ENCODE results near the gene CACNA1C.

DNA sequence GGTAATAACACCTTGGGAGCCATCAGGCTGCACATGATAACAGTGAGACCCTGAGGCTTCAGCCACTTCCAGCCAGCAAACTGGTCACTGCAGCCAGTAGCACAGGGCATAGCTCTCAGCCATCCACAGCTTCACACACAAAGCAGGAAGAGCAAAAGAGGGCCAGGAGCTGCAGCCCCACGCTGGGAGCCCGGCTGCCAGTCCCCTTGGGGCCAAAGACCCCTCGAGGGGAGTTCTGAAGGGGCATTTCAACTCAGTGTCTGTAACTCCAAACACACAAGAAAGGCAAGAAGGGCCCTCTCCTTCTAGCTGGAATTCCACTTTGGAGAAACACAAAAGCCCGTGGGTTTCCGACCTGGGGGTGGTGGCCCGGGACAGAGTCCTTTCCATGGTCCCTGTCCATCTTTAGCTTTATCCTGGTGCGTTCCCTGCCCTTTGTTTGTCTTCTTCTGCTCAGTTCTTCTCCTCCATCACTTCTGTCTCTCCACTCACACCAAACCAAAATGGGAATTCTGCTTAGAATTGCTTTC lies 590.2 kb downstream of the CACNA1C start:
- TF ChIP-seq GATA2 (IDR thresholded peaks at IDR 0.05; ENCODE audit: low read depth, low read length) (no peak), GATA3 (IDR thresholded peaks at IDR 0.05; ENCODE audit: low read depth, low read length) (no peak)
